GM12865 (cell line): Measurements from ENCODE around the gene BBS9.

Source experiments
- DNase-seq: peaks from one replicate; pipeline ENCODE4 v3.0.0; 2010; ENCODE audit warnings: low read depth
- H3K4me3 ChIP-seq: 2 replicates; pipeline ENCODE4 v1.5.1; 2011; ENCODE audit warnings: mild to moderate bottlenecking, low read depth, low read length, control low read depth
- CTCF ChIP-seq: IDR thresholded peaks from 2 replicates; pipeline ENCODE4 v1.5.1; 2011; ENCODE audit warnings: low read length, control low read depth, low read depth, inconsistent platforms; ENCODE audit not compliant: insufficient read depth; ENCODE audit errors: missing control alignments

The BBS9 gene

GRCh38 chr7:33529070-33529469 lies 399.7 kb downstream of the BBS9 start:
- no peak overlapping the region for H3K4me3 ChIP-seq
- no peak for TF ChIP-seq CTCF
- no peak for DNase-seq

- no peak for DNase-seq
- no peak overlapping the region for H3K4me3 ChIP-seq
- no peak for TF ChIP-seq CTCF
Observed at GRCh38 chr7:33530664-33531063, 401.3 kb downstream of the BBS9 start.

- no peak overlapping the region for H3K4me3 ChIP-seq
- DNase-seq = no peak
- TF ChIP-seq CTCF = no peak
Observed at GRCh38 chr7:33531888-33532287, 402.5 kb downstream of the BBS9 start.

GRCh38 chr7:33534833-33535232 lies 405.5 kb downstream of the BBS9 start:
- H3K4me3 ChIP-seq = no peak overlapping the region
- TF ChIP-seq CTCF = no peak
- no peak for DNase-seq

- no peak for DNase-seq
- no peak for TF ChIP-seq CTCF
- H3K4me3 ChIP-seq = no peak overlapping the region
Observed at GRCh38 chr7:33535989-33536388, 406.6 kb downstream of the BBS9 start.

GRCh38 chr7:33536398-33537103 lies 407.2 kb downstream of the BBS9 start:
- DNase-seq = no peak
- no peak for TF ChIP-seq CTCF
- no peak overlapping the region for H3K4me3 ChIP-seq

GRCh38 chr7:33537104-33537477 lies 407.7 kb downstream of the BBS9 start:
- TF ChIP-seq CTCF = no peak
- DNase-seq = no peak
- H3K4me3 ChIP-seq = no peak overlapping the region
